NCI-H146 treated with DMSO at 0.1 percent for 48 hours (cell line): ENCODE measurements around the gene RELL1.

Experiments
- DNase-seq: peaks from one replicate; lab custom pipeline; 2025; ENCODE audit not compliant: unreplicated experiment; lab: John Stamatoyannopoulos, UW

The RELL1 gene

DNA sequence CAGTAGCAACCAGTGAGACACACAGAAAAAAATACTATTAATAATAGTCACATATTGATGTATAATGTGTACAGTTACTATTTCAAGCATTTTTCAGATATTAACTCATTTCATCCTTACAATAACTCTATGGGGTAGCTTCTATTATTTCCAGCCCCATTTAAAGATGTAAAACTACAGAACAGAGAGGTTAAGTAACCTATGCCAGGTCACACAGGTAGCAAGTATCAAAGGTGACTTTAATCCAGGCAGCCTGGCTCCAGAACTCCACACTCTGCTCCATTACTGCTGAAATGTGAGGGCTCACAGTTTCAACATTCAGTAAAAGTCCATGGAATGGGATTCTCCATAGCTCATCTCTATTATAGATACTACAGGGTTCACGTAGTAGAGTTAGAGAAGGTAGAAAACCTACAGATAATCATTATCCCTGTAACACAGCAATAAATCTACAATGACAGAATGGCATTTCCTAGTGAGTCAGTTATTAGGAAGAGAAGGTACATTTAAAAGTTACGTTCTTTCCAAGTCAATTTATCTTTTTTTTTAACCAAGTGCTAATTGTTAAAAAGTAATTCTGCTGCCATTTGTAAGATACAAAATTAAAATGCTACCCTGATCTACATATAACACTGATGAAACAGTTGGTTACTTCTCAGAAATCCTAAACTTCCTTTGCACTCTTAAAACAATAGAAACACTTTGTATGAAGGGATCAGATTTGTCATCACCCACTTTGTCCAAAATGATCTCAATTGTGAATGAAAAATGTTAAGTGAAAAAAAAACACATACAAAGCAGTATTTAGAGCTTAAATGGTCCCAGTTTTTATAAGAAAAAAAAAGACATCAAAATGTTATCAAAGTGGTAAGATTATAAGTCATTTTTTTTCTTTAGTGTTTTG lies 18.7 kb downstream of the RELL1 start:
- no peak for DNase-seq

DNA sequence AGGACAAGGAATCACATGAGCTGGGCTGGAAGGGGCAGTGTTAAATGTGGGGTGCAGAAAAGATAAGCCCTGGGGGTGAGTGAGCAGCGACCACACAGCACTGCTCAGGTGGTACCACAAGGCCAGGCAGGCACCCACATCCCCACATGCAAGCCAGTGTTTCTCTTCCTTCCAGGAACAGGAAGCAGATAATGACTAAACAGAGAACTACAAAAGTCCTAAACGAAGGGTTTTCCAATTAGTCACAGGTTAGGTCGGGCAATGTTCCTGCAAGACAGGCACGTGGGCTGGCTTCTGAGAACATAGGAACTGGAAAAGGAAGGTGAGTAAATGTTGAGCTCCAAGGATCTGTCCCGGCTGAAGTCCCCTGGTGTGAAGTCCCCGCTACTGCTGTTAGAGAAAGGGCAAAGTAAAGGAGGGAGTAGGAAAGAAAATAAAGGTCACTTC lies 19.5 kb downstream of the RELL1 start:
- DNase-seq = no peak

DNA sequence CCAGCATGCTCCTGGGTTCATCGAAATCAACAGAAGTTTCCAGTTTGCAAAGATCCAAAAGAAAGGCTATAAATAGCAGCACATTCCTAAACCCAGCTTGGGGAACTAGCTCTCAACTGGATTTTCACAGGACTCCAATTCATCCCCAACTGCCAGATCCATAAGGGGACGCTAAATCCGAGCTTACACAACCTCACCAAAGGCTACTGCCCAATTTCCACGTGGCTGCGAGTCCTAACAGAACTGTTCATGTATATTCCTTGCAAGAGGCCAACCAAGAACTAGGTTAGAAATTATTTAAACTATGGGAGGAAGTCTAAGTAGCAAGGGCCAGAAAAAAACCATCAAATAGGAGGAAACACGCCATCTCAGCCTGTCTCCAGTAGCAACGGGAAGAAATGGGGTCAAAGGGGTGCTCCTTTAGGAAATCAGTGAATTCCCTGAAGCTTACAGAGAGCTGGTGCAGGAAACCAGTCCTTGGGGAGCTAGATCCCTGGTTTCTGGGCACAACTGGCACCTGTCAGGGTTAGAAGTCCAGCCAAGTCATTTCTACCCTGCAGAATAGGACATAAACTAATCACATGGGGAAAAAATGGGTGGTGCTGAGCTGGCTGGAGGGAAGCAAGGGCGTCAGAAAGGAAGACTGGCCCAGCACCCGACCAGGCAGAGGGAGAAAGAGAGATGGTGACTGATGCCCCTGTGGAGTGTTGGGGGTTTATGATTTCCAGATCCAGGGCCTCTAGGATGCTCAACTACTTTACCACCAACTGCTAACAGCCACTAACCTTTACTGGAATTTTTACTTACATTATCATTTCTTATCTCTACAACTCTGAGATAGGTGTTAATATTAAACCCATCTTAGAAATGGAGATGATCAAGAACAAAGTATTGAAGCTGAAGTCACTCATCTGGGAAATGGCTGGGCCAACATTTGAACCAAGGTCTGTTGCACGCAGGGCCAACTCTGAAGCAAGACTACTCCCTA lies 20.5 kb downstream of the RELL1 start:
- no peak for DNase-seq

DNA sequence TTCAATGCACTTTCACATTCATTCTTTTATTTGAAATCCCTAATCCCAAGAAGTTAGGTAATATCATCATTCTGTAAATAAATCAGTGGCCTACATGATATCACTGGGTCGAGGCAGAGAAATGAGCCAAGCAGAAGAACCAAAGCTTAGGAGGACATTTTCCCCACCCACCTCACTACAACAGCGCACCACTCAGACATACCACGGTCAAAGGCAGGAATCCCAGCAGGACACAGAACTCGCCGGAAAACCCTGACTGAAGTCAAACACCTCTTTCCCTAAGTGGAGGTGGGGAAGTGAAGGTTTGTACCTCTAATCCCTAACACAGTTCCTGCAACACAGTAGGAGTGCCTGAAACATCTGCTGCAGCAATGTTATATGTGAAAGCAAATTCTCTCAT lies 21.5 kb downstream of the RELL1 start:
- no peak for DNase-seq

DNA sequence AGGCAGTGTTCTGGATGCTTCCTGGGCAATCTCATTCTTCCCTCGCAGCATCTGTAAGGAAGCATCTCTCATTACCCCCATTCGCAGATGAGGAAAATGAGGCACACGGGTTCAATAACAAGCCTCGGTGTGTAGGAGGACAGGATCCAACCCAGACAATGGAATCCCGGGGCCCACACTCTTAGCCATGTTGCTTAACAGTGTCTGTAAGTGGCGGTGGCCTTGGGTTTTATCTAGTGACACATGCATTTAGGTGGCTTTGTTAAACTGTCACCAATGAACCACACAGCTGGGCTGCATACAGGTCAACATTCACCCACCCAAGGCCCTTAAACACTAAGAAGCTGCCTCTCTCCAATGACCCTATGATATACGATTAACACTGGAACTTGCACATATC lies 22.6 kb downstream of the RELL1 start:
- no peak for DNase-seq

DNA sequence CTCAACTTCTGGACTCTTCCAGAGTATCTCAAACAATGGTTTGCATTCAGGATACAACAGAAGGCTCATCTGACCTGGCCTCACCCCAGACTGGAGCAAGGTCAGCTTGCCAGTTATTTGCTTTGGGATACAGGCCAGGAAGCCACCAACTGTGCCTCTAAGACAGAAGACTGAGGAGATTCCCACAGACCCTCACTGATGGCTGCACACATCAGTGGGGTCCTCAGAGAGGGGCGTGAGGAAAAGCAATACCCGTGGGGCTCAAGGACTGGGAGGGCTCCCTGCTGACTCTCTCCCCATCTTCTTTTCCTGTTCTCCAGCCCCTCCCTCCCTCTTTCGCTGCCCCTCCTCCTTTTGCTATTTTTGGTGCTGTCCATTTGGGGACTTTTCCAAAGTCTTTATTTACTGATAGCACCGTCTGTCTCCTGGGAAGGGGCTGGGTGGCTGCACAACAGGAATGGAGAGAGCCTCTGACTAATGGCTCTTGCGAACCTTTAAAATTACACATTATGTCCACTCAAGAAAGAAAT lies 23.2 kb downstream of the RELL1 start:
- no peak for DNase-seq

DNA sequence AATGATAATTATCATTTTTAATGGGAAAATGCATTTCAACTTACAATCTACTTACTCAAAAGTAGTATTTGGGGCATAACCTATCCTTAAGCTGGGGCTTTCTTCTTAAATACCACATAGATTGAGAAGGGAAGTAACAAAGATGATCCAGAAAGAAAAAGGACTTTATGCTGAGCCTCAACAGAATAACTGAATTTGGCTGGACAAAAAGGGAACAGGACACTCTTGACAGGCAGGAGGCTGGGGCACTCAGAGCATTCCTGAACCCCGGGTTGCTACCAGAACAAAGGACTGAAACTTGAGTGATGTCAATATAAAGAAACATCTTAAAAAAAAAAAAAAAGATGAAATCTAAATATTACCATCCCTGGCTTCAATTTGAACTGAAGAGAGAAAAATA lies 23.9 kb downstream of the RELL1 start:
- no peak for DNase-seq

DNA sequence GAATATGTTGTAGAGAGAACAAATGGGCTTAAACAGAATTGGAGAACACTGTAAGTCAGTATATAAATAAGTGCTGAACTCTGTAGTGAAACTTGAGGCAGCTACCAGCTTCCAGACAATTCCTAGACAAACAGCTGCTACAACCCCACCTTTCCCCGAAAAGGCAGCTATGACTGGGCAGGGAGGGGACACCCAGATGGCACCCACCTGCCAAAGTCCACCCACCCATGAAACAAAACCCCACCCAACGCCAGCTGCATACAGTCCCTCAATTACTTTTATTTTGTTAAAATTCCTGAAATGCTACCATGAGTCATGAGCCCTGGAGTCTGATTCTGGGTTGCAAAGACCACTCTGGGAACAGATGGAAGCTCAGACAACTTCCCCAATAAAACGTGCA lies 24.4 kb downstream of the RELL1 start:
- DNase-seq = no peak

DNA sequence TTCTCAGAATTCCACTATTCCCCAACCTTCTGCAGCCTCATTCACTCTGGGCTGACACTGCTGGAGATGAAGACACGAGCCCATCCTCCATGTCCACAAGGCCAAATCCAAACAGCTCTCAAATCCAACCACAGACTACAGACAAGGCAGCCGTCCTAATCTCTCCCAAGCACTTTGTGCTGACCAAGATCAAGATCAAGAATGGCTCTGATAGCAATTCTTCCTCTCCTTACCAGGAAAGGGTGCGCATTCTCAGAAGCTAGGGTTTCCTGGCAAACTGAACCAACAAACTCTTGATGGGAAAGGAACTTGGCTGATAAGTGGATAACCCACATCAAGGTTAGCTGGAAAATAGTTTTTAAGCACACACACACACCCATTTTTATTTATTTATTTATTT lies 26.5 kb downstream of the RELL1 start:
- no peak for DNase-seq

DNA sequence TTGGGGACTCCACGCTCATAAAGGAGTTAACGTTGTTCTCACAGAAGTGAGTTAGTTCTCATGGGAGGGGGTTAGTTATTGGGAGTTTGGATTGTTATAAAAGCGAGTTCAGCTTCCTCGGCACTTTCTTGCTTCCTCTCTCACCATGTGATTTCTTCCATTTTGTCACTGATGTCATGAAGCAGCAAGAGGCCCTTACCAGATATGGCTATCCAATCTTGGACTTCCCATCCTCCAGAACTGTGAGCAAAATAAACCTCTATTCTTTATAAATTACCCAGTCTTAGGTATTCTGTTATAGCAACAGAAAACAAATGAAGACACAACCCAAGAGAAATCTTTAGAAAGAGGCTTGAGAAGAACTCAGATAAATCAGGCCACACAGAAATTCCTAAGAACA lies 29.5 kb downstream of the RELL1 start:
- no peak for DNase-seq

DNA sequence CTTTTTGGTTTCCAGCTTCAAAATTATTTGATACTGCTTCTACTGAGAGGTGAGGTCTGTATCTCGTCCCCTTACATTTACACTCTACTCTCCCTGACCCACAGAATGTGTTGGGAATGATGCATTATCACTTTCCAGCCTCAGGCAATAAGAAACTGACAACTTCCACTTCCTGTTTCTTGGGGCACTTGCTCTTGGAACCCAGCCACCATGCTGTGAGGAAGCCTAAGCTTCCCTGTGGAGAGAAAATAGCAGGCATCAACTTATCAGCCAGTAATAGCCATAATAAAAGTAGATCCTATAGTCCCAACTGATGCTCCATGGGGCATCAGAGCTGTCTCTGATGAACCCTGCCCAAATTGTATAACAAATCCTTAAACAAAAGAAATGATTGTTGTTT lies 32.6 kb downstream of the RELL1 start:
- DNase-seq = no peak

DNA sequence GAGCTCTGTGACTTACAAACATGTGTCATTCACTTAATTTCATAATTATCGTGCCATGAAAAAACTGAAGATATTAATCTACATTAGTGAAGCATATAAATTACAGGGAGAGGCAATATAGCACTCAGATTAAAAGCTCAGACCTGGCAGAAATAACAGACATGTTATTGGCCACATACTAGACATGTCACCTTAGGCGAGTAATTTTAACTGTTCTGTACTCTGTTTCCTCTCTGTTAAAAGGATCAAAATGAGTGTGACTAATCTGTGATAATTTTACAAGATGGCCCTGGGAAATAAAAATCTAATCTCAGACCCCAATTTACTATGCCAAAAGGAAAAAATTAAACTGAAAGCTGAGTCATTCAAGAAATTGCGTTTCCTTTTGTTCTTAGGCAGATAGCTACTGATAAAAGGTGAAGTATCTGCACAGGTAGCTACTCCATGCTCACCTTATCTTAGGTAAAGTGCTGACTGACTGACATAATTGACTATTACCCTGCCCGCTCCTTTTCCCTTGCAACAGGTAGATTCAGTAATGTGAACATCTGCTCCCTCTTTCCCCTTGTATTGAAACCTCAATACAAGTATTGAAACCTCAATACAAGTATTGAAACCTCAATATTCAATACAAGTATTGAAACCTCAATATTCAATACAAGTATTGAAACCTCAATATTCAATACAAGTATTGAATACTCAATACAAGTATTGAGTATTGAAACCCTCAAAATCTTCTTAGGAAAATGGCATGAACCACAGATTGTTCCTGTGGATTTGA lies 33.2 kb downstream of the RELL1 start:
- DNase-seq = no peak

DNA sequence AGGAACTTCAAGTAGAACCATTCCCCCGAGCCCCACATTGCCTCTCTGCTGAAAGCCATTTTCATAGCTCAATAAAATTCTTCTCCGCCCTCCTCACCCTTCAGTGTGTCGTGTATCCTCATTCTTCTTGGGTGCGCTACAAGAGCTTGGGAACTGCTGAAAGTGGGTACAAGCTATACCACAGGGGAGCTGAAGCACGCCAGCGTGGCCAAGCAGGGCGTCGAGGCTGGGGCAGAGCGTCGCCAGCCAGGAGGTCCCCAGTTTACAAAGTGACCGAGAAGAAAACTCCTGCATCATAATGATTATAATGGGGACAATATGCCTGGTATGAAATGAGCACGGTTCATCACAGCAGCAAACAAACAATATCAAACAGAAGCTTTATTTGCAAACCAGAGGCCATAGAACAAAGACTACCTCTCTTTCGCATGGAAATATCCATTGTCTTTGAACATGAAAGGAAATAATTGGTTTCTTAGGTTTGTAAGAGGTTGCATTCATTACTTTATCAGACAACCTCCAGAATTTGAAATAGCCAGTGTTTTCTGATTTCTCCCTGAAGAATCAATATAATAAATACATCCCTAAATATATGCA lies 34.3 kb downstream of the RELL1 start:
- no peak for DNase-seq

DNA sequence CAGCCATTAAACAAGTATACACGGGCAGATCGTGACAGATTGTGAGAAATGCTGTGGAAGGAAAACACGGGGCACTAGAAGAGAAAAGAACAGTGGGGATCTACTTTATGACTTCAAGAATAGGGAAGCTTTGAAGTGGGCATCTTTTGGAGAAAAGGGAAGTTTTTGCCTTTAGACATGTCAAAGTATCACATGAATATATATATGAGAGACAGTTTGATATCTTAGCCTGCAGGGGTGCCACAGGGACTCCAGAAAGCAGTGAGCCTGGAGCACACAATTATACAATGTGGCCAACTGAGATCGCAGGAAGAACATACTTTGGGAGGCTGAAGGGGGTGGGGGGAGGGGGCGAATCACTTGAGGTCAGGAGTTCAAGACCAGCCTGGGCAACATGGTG lies 35.7 kb downstream of the RELL1 start:
- DNase-seq = no peak

DNA sequence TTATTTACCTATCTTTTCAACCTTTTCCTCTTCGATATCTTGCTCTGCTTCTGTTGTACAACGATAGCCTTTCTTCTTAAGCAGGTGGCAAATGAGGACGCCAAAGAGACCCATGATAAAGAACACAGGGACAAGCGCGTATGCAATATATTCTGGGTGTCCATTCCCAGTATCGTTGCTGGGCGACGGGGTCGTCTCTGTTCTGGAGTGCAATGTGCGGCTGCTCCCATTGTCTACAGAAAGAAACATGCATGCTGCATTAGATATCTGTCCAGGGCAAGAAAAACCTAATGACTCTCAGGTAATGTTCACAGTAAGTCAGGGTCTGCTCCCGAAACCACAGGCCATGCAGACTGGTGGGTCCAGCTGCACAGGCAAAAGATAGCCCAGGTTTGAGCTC lies 36.9 kb downstream of the RELL1 start:
- DNase-seq = no peak

DNA sequence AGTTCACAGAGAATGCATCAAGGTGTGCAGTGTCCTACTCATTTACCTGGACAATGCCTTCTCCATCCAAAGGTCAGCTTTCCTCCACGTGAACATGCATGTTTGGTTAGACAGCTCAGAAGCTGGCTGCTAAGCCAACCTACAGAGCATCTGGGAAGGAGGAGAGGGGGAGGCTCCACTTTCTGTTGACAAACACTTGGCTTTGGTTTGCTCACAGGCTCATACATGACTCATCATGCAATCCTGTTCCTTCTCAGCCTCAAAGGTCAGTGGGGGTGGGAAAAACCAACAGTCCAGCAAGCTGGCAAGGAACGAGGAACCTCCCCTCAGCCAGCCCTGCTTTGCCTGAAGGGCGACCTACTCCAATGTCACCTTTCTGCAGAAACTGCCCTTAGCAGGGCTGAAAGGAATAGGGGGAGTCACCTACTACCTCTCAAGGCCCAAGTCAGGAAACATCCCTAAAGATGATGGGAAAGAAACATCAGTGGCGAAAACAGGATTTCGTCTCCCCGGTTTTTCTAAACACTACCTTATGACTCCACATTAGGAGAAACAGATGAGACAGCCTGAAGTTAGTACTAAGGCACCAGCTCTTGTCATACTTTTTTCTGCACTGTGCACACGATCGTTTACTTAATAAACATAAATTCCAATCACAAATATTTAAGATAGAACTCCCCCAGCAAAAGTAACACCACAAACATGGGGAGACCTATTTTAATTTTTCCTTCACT lies 37.9 kb downstream of the RELL1 start:
- no peak for DNase-seq

DNA sequence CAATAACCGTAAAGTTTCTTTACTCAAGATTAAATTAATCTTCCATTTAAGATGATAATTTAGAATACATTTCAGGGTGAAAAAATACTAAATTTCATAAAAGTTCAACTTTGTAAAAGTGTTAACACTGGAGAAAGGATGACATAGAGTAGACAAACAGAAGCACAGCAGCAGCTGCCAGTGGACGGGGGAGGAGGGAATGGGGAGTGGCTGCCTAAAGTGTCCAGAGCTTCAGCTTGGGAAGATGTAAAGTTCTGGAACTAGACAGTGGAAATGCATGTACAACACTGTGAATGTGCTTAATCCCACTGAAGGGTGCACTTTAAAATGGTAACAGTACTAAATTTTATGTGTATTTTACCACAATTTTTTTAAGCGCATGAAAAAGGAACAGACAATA lies 39.9 kb downstream of the RELL1 start:
- no peak for DNase-seq

DNA sequence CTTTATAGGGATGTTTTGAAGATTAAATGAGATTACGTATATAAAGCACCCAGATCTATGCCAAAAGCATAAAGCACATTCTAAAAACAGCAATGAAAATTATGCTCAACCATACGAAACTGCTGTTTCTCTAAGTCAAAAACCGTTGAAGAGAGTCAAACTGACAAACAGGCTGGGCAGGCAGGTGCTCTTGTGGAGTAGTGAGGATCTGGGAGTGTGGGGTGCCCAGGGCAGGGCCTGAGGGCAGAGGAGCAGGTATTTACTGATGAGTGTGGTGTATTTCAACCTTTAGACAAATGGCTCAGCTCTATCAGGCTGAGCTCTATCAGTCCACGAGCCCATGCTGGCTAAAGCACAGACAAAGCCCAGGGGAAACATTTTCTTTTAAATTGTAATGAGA lies 40.4 kb downstream of the RELL1 start:
- no peak for DNase-seq

DNA sequence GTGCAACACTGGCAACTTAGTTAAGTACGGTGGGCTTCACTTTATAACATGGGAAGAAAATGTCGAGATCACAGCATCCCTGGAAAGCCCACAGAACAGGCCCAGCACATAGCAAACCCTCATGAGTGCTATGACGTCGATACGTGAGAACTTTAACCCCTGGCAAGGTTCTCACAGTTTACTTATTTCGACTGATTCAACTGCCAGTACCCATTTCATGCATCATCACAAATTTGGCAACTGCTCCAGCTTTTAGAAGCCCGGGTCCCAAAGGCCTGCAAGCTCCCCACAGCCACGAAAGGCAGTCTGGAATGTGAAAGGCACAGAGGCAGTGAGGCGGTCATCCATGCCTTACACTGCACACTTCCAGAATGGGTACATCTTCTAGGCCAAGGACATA lies 41.2 kb downstream of the RELL1 start:
- no peak for DNase-seq
